Measurements from ENCODE around the gene FADS6. TPM values are rescaled to one million over a fixed set of nuclear protein-coding genes. Genes with fewer than 3 reads are reported as not detected.

FADS6 gene
- total and polyA plus RNA-seq, 2 of the 13 experiments (the other 11 are each of a cell fraction or from before 2014, with no cell fraction given) = 0.11 TPM

DNA sequence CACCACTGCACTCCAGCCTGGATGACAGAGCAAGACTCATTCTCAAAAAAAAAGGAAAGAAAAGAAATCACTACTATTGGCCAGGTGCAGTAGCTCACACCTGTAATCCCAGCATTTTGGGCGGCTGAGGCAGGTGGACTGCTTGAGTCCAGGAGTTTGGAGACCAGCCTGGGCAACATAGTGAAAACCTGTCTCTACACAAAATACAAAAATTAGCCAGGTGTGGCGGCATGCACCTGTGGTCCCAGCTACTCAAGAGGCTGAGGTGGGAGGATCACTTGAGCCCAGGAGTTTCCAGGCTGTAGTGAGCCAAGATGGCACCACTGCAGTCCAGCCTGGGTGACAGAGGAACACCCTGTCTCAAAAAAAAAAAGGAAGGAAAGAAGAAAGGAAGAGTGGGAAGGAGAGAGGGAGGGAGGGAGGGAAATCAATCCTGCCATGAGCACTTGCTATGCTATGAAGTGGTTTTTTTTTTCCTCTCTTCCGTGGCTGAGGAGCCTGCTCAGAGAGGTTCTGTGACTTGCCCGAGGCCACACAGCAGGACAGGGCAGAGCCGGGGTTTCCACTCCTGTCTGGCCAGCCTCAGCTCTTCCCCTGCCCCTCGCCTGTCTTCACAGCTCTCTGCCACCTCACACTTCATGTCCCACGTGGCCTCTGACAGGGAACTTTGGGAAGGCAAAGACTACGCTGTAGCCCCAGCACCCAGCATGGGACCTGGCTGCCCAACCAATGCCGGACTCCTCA, 44.6 kb downstream of the FADS6 start:
- POLR2A ChIA-PET = interaction anchor here (0.7 kb wide), 1 partner anchor 24 kb away, joined by 3 read pairs; the partner anchor contains the start of gene FDXR
- TF ChIP-seq ZNF768 (CRISPR knock-in tag; IDR thresholded peaks at IDR 0.05) = peak; percentile 95
- TF ChIP-seq ZNF331 (CRISPR knock-in tag; IDR thresholded peaks at IDR 0.05) = no peak
- intact Hi-C loops (cut with micrococcal nuclease; ENCODE audit: unreplicated experiment) (no loop called here), in situ Hi-C loops (cut with HindIII; ENCODE audit: extremely low pct_ligation_motif_present, low pct_unique_long_range_greater_than_20kb) (no loop called here)
- Histone ChIP-seq H3K4me2 (ENCODE audit: low read depth, low read length) (no peak overlapping the region), H3K9me3 (ENCODE audit: low read length) (no peaks in the 10 kb centered on the region), H4K20me1 (ENCODE audit: insufficient read depth, low read length) (no peaks in the 10 kb centered on the region; the same call in 1 of the 2 replicates), H3K36me3 (replicated peaks in 1 of 2; ENCODE audit: control insufficient read depth in 1 of 2, insufficient read depth in 2 of 2, low read length in 2 of 2) (no peaks in the 10 kb centered on the region), H3K4me1 (ENCODE audit: insufficient read depth, low read length) (peaks cover 9% of the 10 kb centered on the region), H3K9ac (ENCODE audit: insufficient read depth, low read depth, low read length) (no peak overlapping the region), H3K27me3 (ENCODE audit: control insufficient read depth in 1 of 2, insufficient read depth in 2 of 2, low read length in 2 of 2) (peaks cover 2 to 67% of the 10 kb centered on the region in 2 experiments; a peak in 3 of 5 replicates), H3K4me3 (replicated peaks in 1 of 3; ENCODE audit: insufficient read depth in 1 of 3, low read depth in 2 of 3, low read length in 3 of 3) (no peak overlapping the region), H3K79me2 (ENCODE audit: insufficient read depth, low read length) (no peaks in the 10 kb centered on the region), H2AFZ (ENCODE audit: low read length) (no peak overlapping the region), H3K27ac (ENCODE audit: extremely low read length, insufficient read depth, low read length) (no peak overlapping the region)
- BruUV-seq (replicated peaks) = no TSS peak
- CTCF ChIA-PET (ENCODE audit: low intra/inter-chr PET ratio, low total read pairs) = no interaction called here
- no peak for FAIRE-seq
- no peak for DNase-seq (ENCODE audit: low spot score)
- ATAC-seq = no peak
- 11% methylated on average over 9 of the region's 9 CpGs for WGBS (ENCODE audit: low lambda C conversion rate)

DNA sequence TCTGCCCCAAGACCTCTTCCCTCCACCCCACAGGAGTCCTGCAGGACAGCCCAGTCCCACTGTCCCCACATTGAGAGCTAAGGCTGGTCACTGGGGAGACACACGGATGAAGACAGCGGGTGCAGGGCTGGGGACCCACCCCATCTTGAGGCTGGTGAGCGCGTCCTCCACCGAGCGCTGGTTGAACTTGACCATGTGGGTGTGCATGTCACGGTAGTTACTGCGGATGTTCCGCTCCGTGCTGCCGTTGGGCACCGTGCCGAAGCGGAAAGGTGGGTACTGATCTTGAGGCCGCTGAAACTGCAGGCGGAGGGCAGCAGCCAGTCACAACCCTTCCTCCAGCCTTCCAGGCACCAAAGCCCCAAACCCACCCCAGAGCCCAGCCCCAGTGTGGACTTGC, 46.8 kb downstream of the FADS6 start:
- Histone ChIP-seq H3K79me2 (ENCODE audit: insufficient read depth, low read length) (no peaks in the 10 kb centered on the region), H3K4me1 (ENCODE audit: insufficient read depth, low read length) (peaks cover 7% of the 10 kb centered on the region), H3K9ac (ENCODE audit: insufficient read depth, low read depth, low read length) (no peak overlapping the region), H2AFZ (ENCODE audit: low read length) (no peak overlapping the region), H3K36me3 (replicated peaks in 1 of 2; ENCODE audit: control insufficient read depth in 1 of 2, insufficient read depth in 2 of 2, low read length in 2 of 2) (no peaks in the 10 kb centered on the region), H3K27ac (ENCODE audit: extremely low read length, insufficient read depth, low read length) (no peak overlapping the region), H3K27me3 (ENCODE audit: control insufficient read depth in 1 of 2, insufficient read depth in 2 of 2, low read length in 2 of 2) (peaks cover 0 to 50% of the 10 kb centered on the region in 2 experiments; a peak in 3 of 5 replicates), H3K9me3 (ENCODE audit: low read length) (no peaks in the 10 kb centered on the region), H4K20me1 (ENCODE audit: insufficient read depth, low read length) (no peaks in the 10 kb centered on the region; the same call in 1 of the 2 replicates), H3K4me2 (ENCODE audit: low read depth, low read length) (no peak overlapping the region), H3K4me3 (replicated peaks in 1 of 3; ENCODE audit: insufficient read depth in 1 of 3, low read depth in 2 of 3, low read length in 3 of 3) (no peak overlapping the region)
- BruUV-seq (replicated peaks) = no TSS peak
- in situ Hi-C loops (cut with HindIII; ENCODE audit: extremely low pct_ligation_motif_present, low pct_unique_long_range_greater_than_20kb) = no loop called here
- DNase-seq (ENCODE audit: low spot score) = no peak
- POLR2A ChIA-PET = no interaction called here
- CTCF ChIA-PET (ENCODE audit: low intra/inter-chr PET ratio, low total read pairs) = no interaction called here
- TF ChIP-seq SOX5 (CRISPR knock-in tag; IDR thresholded peaks at IDR 0.05; ENCODE audit: borderline replicate concordance) (no peak), FOXA3 (CRISPR knock-in tag; IDR thresholded peaks at IDR 0.05) (no peak), ZNF343 (CRISPR knock-in tag; IDR thresholded peaks at IDR 0.05) (no peak)
- TF ChIP-seq, protein P1, sequence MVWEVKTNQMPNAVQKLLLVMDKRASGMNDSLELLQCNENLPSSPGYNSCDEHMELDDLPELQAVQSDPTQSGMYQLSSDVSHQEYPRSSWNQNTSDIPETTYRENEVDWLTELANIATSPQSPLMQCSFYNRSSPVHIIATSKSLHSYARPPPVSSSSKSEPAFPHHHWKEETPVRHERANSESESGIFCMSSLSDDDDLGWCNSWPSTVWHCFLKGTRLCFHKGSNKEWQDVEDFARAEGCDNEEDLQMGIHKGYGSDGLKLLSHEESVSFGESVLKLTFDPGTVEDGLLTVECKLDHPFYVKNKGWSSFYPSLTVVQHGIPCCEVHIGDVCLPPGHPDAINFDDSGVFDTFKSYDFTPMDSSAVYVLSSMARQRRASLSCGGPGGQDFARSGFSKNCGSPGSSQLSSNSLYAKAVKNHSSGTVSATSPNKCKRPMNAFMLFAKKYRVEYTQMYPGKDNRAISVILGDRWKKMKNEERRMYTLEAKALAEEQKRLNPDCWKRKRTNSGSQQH (CRISPR knock-in tag; IDR thresholded peaks at IDR 0.05; ENCODE audit: low read depth) = no peak
- intact Hi-C loops (cut with micrococcal nuclease; ENCODE audit: unreplicated experiment) = no loop called here
- 44% methylated on average over 15 of the region's 16 CpGs for WGBS (ENCODE audit: low lambda C conversion rate)
- ATAC-seq = no peak
- FAIRE-seq = no peak
